ENCODE data around the gene ACVRL1. TPM values are rescaled to one million over a fixed set of nuclear protein-coding genes. Genes with fewer than 3 reads are reported as not detected.
A peak's percentile ranks its signal among the peaks of the same experiment; 100 is the strongest.
"Not testable (repeated sequence)": the region's sequence is repeated elsewhere in the genome, so short reads cannot be mapped to it uniquely, and the experiment has no call there.

ACVRL1 gene
- total RNA-seq, 1 experiment from 2014 or later, result 2.6 TPM

GRCh38 chr12:51874000-51874399 is 33.3 kb upstream of the ACVRL1 start:
- DNase-seq (ENCODE audit: low read depth), result no peak

DNA sequence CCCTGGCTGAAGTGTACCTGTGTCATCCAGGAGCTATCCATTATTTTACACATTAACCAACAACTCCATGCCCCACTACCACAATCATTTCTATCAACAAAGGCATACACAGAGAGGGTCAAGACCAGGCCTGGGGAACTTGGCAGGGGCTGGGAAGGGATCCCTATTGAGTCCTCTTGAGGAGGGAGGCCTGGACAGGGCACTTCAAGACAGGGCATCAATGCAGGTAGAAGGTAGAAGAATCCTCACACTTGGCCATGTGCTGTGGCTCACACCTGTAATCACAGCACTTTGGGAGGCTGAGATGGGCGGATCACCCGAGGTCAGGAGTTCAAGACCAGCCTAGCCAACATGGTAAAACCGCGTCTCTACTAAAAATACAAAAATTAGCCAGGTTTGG is 32.8 kb upstream of the ACVRL1 start:
- DNase-seq (ENCODE audit: low read depth), result no peak

- no peak for DNase-seq (ENCODE audit: low read depth)
Measured at GRCh38 chr12:51879102-51879501, 28.2 kb upstream of the ACVRL1 start.

DNA sequence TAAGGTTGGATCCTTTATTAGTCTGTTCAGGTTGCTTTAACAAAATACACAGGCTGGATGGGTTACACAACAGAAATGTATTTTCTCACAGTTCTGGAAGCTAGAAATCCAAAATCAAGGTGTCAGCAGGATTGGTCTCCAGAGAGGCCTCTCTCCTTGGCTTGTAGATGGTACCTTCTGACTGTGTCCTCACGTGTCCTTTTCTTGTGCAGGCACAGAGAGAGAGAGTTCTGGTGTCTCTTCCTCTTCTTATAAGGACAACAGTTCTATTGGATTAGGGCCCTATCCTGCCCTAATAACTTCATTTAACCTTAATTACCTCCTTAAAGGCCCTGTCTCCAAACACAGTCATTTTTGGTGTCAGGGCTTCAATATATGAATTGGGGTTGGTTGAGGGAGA is 24.0 kb upstream of the ACVRL1 start:
- DNase-seq (ENCODE audit: low read depth), result no peak

GRCh38 chr12:51883998-51884675 is 23.2 kb upstream of the ACVRL1 start:
- DNase-seq (ENCODE audit: low read depth), result no peak

- DNase-seq (ENCODE audit: low read depth), result peak; percentile 87
Measured at GRCh38 chr12:51884676-51885229, 22.6 kb upstream of the ACVRL1 start.

- not testable (repeated sequence) for DNase-seq (ENCODE audit: low read depth)
Measured at GRCh38 chr12:51885294-51886020, 21.8 kb upstream of the ACVRL1 start.

DNA sequence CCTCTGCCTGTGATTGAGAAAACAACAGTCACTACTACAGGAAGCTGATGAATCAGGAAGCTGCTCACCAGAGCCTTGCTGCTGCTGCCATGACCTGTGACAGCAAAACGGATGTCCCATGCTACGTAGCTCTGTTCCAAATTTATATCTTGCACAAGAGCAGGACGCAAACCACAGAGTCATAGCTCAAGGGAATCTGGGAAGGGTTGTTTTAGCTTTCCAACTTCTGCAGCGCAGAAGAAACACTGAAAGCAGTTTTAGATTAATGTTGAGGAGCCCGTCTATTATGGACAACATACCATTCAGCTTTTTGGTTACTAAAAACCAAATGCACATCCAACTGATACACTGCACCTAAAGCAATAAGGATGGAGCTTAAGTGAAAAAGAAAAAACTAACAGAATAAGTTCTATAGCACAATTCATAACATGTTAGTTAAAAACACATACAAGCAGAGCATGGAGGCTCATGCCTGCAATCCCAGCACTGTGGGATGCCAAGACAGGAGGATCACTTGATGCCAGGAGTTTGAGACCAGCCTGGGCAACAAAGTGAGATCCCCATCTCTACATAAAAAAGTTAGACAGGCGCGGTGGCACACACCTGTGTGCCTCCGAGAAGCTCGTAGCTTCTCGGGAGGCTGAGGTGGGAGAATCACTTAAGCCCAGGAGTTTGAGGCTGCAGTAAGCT is 21.1 kb upstream of the ACVRL1 start:
- peak; percentile 93 for DNase-seq (ENCODE audit: low read depth)

GRCh38 chr12:51887476-51888315 is 19.6 kb upstream of the ACVRL1 start, which contains the start of gene ANKRD33:
ANKRD33 (plus strand) TSS chr12:51888103; CDS start chr12:51888187, 84 bp downstream.
- no peak for DNase-seq (ENCODE audit: low read depth)

DNA sequence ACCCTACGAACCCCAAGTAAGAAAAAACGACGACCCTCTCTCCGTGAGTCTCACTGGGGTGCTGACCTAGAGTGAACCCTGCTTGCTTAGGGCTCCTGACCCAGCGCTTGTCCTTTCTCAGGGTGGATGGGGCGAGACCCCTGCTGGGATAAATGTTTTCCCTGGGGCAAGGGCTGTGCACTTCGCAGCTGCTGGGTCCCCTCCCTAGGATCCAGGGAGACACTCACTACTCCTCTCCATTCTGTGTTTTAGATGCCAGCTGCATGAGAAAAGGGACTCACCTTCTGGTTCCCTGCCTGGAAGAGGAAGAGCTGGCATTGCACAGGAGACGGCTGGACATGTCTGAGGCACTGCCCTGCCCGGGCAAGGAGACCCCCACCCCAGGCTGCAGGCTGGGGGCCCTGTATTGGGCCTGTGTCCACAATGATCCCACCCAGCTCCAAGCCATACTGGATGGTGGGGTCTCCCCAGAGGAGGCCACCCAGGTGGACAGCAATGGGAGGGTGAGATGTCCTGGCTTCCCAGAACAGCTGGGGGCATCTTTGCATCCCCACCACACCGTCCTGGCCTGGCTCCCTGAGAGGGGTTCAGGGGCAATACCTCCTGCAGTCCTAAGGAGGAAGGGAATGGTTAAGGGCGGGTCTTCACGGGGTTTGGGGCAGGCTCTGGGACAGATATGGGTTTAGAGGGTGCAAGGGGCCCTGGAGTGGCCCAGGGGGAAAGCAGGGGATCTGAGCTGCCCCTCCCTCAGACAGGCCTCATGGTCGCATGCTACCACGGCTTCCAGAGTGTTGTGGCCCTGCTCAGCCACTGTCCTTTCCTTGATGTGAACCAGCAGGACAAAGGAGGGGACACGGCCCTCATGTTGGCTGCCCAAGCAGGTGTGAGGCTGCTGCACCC is 18.7 kb upstream of the ACVRL1 start:
- DNase-seq (ENCODE audit: low read depth), result no peak

DNA sequence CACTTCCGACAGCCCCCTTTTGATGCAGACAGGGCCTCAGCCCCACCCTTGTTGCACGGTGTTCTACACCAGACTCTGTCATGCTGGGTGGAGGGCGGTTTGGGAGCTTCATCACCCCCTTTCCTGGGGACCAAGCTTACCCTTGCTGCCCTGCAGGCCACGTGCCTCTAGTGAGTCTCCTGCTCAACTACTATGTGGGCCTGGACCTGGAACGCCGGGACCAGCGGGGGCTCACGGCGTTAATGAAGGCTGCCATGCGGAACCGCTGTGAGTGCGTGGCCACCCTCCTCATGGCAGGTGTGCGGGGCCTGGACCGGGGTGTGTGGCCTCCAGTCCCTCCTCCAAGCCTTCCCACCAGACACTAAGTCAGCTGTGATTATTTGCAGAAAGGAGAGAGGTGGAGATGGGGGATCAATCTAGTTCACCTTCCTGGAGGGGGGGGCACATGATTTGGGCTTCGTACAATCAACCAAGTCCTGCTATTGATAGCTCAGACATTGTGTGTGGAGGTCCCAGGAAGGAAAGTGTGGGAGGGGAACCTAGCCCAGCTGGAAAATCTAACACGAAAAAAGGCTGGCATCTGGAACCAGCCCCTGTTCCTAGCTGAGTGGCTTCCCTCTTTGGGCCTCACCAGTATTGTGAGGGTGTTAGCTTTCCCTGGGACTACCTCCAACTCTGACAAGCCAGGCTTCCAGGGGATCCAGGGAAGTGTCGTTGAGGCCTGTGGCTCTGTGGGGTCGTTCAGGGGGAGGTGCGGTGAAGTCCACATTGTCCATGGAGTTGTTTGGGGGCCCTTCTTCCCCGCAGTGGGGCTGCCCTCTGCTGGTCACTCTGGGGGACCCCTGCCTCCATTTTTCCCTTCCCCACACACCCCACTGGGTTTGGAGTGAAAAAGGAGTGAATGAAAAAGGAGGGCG is 17.8 kb upstream of the ACVRL1 start:
- no peak for DNase-seq (ENCODE audit: low read depth)

GRCh38 chr12:51890133-51890464 is 17.2 kb upstream of the ACVRL1 start:
- DNase-seq (ENCODE audit: low read depth), result no peak

DNA sequence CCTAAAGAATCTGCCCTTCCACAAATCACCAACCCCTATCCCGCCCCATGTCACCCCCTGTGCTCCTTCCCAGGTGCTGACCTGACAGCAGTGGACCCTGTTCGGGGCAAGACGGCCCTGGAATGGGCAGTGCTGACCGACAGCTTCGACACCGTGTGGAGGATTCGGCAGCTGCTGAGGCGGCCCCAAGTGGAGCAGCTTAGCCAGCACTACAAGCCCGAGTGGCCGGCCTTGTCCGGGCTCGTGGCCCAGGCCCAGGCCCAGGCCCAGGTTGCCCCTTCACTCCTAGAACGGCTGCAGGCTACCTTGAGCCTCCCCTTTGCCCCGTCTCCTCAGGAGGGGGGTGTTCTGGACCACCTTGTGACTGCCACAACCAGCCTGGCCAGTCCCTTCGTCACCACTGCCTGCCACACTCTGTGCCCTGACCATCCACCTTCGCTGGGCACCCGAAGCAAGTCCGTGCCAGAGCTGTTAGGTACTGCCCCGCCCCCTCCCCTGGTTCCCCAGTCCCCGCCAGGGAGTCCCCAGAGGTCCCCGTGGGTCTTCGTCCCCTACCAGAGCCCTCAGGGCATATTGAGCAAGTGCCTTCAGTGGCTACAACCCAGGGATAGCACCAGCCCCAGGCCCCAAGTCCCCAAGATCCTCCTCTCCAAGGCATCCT is 16.7 kb upstream of the ACVRL1 start:
- no peak for DNase-seq (ENCODE audit: low read depth)

GRCh38 chr12:51891843-51892242 is 15.5 kb upstream of the ACVRL1 start:
- DNase-seq (ENCODE audit: low read depth), result no peak

GRCh38 chr12:51893786-51894185 is 13.5 kb upstream of the ACVRL1 start:
- no peak for DNase-seq (ENCODE audit: low read depth)

GRCh38 chr12:51895378-51896135 is 11.7 kb upstream of the ACVRL1 start:
- DNase-seq (ENCODE audit: low read depth), result no peak

- no peak for DNase-seq (ENCODE audit: low read depth)
Measured at GRCh38 chr12:51896236-51896635, 11.1 kb upstream of the ACVRL1 start.

DNA sequence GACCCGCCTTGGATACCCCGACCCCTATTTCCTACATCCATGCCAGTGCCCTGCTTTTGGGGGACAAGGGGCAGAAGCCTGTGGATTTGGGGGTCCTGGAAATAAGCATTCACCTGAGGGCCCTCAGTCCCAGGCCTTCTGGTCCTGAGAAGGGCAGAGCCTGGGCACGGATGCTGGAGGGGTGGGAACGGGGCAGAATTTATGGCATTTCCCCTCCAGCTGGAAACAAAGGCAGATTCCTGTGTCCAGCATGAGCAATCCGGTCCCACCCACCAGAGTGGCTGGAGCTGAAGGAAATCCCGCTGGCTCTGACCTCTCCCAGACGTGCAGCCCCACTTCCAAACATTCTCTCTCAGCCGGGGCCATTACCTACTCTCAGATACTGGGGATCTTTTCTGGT is 10.1 kb upstream of the ACVRL1 start:
- DNase-seq (ENCODE audit: low read depth), result no peak

Data from LHCN-M2 (cell line).